Measurements from ENCODE around the gene PPDPF. TPM values are rescaled to one million over a fixed set of nuclear protein-coding genes. Genes with fewer than 3 reads are reported as not detected.
"Not testable (repeated sequence)": the region's sequence is repeated elsewhere in the genome, so short reads cannot be mapped to it uniquely, and the experiment has no call there.

The PPDPF gene
- total and polyA plus RNA-seq, 11 donors = 182 to 442 (median 269) TPM

DNA sequence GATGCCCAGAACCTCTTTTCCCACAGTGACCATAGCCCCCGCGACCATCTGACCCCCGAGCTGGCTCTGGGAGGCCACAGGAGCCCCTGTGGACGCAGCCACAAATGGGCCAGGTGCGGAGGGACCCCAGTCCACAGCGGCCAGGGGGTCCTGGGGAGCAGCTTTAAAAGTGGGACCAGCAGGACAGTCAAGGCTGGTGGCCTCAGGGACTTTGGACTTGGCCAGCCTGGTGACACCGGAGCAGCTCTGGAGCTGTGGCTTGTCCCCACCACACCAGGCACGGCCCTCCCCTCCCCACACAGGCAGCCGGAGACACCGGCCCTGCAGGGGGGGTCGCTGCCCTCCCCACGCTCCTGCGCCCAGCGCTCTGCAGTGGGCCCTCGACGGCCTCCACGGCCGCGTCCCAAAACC is 36.9 kb downstream of the PPDPF start:
- H3K9me3 ChIP-seq = no peaks in the 10 kb centered on the region
- peaks cover 0 to 42% (median 40%) of the 10 kb centered on the region in 9 donors for H3K36me3 ChIP-seq
- H3K4me3 ChIP-seq = no peak overlapping the region
- DNase-seq = no peak
- intact Hi-C loops (cut with DNase I) = no loop called here
- TF ChIP-seq, protein P1, sequence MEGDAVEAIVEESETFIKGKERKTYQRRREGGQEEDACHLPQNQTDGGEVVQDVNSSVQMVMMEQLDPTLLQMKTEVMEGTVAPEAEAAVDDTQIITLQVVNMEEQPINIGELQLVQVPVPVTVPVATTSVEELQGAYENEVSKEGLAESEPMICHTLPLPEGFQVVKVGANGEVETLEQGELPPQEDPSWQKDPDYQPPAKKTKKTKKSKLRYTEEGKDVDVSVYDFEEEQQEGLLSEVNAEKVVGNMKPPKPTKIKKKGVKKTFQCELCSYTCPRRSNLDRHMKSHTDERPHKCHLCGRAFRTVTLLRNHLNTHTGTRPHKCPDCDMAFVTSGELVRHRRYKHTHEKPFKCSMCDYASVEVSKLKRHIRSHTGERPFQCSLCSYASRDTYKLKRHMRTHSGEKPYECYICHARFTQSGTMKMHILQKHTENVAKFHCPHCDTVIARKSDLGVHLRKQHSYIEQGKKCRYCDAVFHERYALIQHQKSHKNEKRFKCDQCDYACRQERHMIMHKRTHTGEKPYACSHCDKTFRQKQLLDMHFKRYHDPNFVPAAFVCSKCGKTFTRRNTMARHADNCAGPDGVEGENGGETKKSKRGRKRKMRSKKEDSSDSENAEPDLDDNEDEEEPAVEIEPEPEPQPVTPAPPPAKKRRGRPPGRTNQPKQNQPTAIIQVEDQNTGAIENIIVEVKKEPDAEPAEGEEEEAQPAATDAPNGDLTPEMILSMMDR (IDR thresholded peaks at IDR 0.05) = no peak
- TF ChIP-seq POLR2A (IDR thresholded peaks at IDR 0.05) = no peak
- no peak overlapping the region for H3K27ac ChIP-seq
- peaks cover 0 to 9% (median 0%) of the 10 kb centered on the region in 9 donors for H3K27me3 ChIP-seq
- 90 to 96% (median 94%) methylated on average over 3 to 19 of the region's 19 CpGs for WGBS, 4 donors
- ATAC-seq = no peak
- H3K4me1 ChIP-seq = peaks cover 0 to 19% (median 8%) of the 10 kb centered on the region in 12 donors

DNA sequence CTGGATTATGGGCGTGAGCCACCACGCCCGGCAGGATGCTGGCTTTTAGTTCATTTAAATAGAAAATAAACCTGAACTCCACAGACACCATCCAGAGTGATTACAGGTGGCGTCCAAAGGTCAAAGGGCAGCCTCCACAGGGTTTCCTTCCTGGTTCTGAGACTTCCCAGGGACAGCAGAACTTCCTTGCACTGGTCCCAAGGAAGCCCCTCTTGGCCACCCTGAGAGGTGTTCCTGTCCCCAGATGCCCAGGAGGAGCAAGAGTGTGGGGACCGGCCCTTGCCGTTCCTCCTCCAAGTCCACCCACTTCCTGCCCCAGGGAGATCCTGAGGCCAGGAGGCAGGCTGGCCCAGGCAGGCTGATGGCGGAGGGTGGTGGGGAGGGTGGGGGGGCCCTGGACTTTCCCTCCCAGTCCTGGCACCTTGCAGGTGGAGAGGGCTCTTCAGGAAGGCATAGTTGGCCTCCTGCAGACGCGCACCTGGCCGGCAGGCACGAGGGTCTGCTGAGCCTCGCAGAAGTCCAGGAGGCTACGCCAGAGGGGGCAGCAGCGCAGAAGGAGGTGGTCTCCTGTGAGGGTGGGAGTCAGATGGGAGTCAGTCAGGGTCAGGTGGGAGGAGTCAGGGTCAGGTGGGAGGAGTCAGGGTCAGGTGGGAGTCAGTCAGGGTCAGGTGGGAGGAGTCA is 38.4 kb downstream of the PPDPF start:
- Histone ChIP-seq H3K36me3 (peaks cover 4 to 57% (median 54%) of the 10 kb centered on the region in 9 donors), H3K4me3 (no peak overlapping the region), H3K27me3 (peaks cover 0 to 5% (median 0%) of the 10 kb centered on the region in 9 donors), H3K4me1 (peaks cover 0 to 11% (median 5%) of the 10 kb centered on the region in 12 donors), H3K27ac (no peak overlapping the region), H3K9me3 (no peaks in the 10 kb centered on the region)
- TF ChIP-seq, protein P1 (IDR thresholded peaks at IDR 0.05) = no peak
- no peak for TF ChIP-seq POLR2A (IDR thresholded peaks at IDR 0.05)
- intact Hi-C loops (cut with DNase I) = no loop called here
- ATAC-seq (no peak), DNase-seq (no peak)
- 93 to 99% (median 95%) methylated on average over 10 to 14 of the region's 14 CpGs for WGBS, 4 donors

DNA sequence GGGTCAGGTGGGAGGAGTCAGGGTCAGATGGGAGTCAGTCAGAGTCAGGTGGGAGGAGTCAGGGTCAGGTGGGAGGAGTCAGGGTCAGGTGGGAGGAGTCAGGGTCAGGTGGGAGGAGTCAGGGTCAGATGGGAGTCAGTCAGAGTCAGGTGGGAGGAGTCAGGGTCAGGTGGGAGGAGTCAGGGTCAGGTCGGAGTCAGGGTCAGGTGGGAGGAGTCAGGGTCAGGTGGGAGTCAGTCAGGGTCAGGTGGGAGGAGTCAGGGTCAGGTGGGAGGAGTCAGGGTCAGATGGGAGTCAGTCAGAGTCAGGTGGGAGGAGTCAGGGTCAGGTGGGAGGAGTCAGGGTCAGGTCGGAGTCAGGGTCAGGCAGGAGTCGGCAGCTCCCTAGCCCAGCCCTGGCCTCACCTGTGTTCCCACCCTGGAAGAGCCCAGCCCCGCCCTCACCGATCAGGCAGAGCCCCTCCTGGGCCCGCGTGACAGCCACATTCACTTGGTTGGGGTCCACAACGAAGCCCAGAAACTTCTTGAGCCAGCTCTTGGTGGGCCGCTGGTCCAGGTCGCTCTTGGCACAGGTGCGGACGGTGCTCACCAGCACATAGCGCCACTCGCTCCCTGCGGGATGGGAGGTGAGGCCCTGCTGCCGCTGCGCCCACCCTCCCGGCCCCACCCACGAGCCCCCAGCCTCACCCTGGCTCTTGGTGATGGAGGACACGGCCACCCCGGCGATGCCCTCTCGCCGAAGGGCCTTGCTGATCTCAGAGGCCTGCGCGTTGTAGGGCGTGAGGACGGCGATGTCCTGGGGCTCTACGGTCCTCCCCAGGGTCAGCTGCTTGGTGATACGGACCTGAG is 39.1 kb downstream of the PPDPF start:
- H3K9me3 ChIP-seq; intact Hi-C loops (cut with DNase I); H3K4me3 ChIP-seq; ATAC-seq; DNase-seq; H3K4me1 ChIP-seq; H3K27me3 ChIP-seq; H3K27ac ChIP-seq: not testable (repeated sequence)
- 94 to 96% (median 95%) methylated on average over 18 to 31 of the region's 31 CpGs for WGBS, 4 donors
- peaks cover 4 to 64% (median 61%) of the 10 kb centered on the region in 9 donors for H3K36me3 ChIP-seq

DNA sequence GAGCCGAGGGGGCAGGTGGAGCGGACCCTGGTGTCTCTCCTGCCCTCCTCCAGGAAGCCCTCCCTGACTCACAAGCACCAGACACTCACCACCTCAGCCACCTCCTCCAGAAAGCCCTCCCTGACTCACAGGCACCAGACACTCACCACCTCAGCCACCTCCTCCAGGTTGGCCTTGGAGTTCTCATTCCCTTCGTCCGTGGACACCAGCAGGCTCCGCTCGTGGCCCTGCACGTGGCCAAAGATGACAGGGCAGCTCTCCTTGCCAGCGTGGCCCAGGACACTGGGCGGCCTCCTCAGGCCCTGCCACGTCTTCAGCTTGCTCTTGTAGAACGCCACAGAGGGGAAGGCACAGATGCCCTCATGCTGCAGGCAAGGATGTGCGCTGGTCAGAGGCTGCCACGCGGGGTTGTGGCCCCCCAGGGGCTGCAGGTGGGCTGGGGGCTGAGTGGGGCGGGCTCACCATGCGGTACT is 39.8 kb downstream of the PPDPF start:
- intact Hi-C loops (cut with DNase I) = no loop called here

More for the DNA sequence above, 39.8 kb downstream of the PPDPF start:
- WGBS, 4 donors = 92 to 98% (median 97%) methylated on average over 11 to 16 of the region's 16 CpGs
- no peaks in the 10 kb centered on the region for H3K27me3 ChIP-seq
- no peak overlapping the region for H3K4me3 ChIP-seq
- DNase-seq (no peak), ATAC-seq (no peak)
- no peak overlapping the region for H3K27ac ChIP-seq
- no peaks in the 10 kb centered on the region for H3K4me1 ChIP-seq
- H3K9me3 ChIP-seq = no peaks in the 10 kb centered on the region
- TF ChIP-seq, protein P1 (IDR thresholded peaks at IDR 0.05) = no peak
- no peak for TF ChIP-seq POLR2A (IDR thresholded peaks at IDR 0.05)
- H3K36me3 ChIP-seq = peaks cover 4 to 71% (median 62%) of the 10 kb centered on the region in 9 donors
